ENCODE results near the gene CALHM3. TPM values are rescaled to one million over a fixed set of nuclear protein-coding genes. Genes with fewer than 3 reads are reported as not detected.

Gene CALHM3
- polyA plus RNA-seq, 10 donors = not detected

Other genes starting within 250 kb of the CALHM3 start
- under 1 TPM in 2 of 10 donors, not detected in 8; 0.17 to 0.19 TPM for gene RPEL1, start 233.4 kb downstream of the CALHM3 start, polyA plus RNA-seq (ENCODE audit: insufficient read length in 10 of 10)
- under 1 TPM; 0.08 to 0.77 (median 0.19) TPM for gene INA, start 202.1 kb downstream of the CALHM3 start, polyA plus RNA-seq (ENCODE audit: insufficient read length in 10 of 10)
- 10 to 100 TPM in 2 of 10 donors, 1 to 10 TPM in 8; 7.8 to 10.2 (median 9.7) TPM for gene PCGF6, start 128.1 kb downstream of the CALHM3 start, polyA plus RNA-seq (ENCODE audit: insufficient read length in 10 of 10)
- 1 to 10 TPM; 3.0 to 5.3 (median 4.5) TPM for gene TAF5, start 111.3 kb downstream of the CALHM3 start, polyA plus RNA-seq (ENCODE audit: insufficient read length in 10 of 10)
- gene ATP5MK, start 82.8 kb downstream of the CALHM3 start, polyA plus RNA-seq (ENCODE audit: insufficient read length in 10 of 10) = 100 to 1,000 TPM; 231 to 289 (median 250) TPM
- 10 to 100 TPM; 23.0 to 31.6 (median 25.4) TPM for gene PDCD11, start 82.6 kb downstream of the CALHM3 start, polyA plus RNA-seq (ENCODE audit: insufficient read length in 10 of 10)
- gene CALHM2, start 26.9 kb downstream of the CALHM3 start, polyA plus RNA-seq (ENCODE audit: insufficient read length in 10 of 10) = 10 to 100 TPM; 11.4 to 22.1 (median 17.0) TPM
- under 1 TPM in 5 of 10 donors, not detected in 5; 0.04 to 0.11 (median 0.08) TPM for gene CALHM1, start 20.3 kb downstream of the CALHM3 start, polyA plus RNA-seq (ENCODE audit: insufficient read length in 10 of 10)
- gene NEURL1, start 14.5 kb upstream of the CALHM3 start, polyA plus RNA-seq (ENCODE audit: insufficient read length in 10 of 10) = 10 to 100 TPM in 9 of 10 donors, 1 to 10 TPM in 1; 8.8 to 32.7 (median 24.5) TPM

Measured in muscle of back (tissue), 10 donors.